Stimulated activated CD4-positive, alpha-beta T cell treated with anti-CD3 and anti-CD28 coated beads, Interleukin-4, amount 100 ng/mL, for 24 hours (primary cell): ENCODE results near the gene PRTN3.

Source experiments
- DNase-seq: peaks from one replicate; pipeline ENCODE4 v3.0.0-alpha.2; 2020

PRTN3 gene

GRCh38 chr19:803686-804418, 36.9 kb upstream of the PRTN3 start:
- no peak for DNase-seq

- DNase-seq = no peak
Measured at GRCh38 chr19:804419-805165, 36.2 kb upstream of the PRTN3 start.

GRCh38 chr19:805166-805551, 35.6 kb upstream of the PRTN3 start:
- no peak for DNase-seq

GRCh38 chr19:805600-806550, 34.9 kb upstream of the PRTN3 start:
- no peak for DNase-seq

GRCh38 chr19:806815-807421, 33.9 kb upstream of the PRTN3 start:
- DNase-seq = no peak

GRCh38 chr19:807627-808422, 33.0 kb upstream of the PRTN3 start:
- DNase-seq = no peak

GRCh38 chr19:808423-808775, 32.4 kb upstream of the PRTN3 start:
- no peak for DNase-seq

- no peak for DNase-seq
Measured at GRCh38 chr19:810077-810855, 30.5 kb upstream of the PRTN3 start.

GRCh38 chr19:810883-811489, 29.8 kb upstream of the PRTN3 start:
- no peak for DNase-seq

- DNase-seq = no peak
Measured at GRCh38 chr19:811506-812048, 29.2 kb upstream of the PRTN3 start.

- DNase-seq = no peak
Measured at GRCh38 chr19:812049-812746, 28.6 kb upstream of the PRTN3 start.

- DNase-seq = no peak
Measured at GRCh38 chr19:812747-813218, 28.0 kb upstream of the PRTN3 start.

- DNase-seq = no peak
Measured at GRCh38 chr19:813219-814151, 27.3 kb upstream of the PRTN3 start.

- no peak for DNase-seq
Measured at GRCh38 chr19:814152-815078, 26.4 kb upstream of the PRTN3 start.

GRCh38 chr19:815079-815774, 25.6 kb upstream of the PRTN3 start:
- no peak for DNase-seq

GRCh38 chr19:815775-816499, 24.9 kb upstream of the PRTN3 start:
- no peak for DNase-seq
